HTERT RPE-1 (cell line): ENCODE data around the gene HOXB6.

ENCODE experiments used
- in situ Hi-C: fragments of 300-500 bp; cut with MboI; formaldehyde crosslinking; loops from 4 replicates; pipeline ENCODE4 v1.14.3; 2020; ENCODE audit warnings: low sequenced_read_pairs

The HOXB6 gene

DNA sequence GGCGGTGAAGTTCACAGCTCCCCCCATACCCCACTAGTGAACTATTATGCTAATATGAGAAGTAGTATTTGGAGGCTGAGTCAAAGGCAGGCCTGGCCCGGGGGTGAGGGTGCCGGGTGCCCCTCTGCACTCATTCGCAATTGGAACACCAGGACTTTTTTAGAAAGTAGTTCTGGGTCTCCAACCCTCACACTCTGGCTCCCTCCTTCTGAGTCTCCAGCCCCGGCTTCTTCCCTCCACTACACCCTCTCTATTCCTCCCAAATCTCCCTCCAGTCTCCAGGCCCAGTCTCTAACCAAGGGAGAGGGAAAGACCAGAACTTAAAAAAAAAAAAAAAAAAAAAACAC, 48.6 kb downstream of the HOXB6 start:
- in situ Hi-C loops: no loop called here

DNA sequence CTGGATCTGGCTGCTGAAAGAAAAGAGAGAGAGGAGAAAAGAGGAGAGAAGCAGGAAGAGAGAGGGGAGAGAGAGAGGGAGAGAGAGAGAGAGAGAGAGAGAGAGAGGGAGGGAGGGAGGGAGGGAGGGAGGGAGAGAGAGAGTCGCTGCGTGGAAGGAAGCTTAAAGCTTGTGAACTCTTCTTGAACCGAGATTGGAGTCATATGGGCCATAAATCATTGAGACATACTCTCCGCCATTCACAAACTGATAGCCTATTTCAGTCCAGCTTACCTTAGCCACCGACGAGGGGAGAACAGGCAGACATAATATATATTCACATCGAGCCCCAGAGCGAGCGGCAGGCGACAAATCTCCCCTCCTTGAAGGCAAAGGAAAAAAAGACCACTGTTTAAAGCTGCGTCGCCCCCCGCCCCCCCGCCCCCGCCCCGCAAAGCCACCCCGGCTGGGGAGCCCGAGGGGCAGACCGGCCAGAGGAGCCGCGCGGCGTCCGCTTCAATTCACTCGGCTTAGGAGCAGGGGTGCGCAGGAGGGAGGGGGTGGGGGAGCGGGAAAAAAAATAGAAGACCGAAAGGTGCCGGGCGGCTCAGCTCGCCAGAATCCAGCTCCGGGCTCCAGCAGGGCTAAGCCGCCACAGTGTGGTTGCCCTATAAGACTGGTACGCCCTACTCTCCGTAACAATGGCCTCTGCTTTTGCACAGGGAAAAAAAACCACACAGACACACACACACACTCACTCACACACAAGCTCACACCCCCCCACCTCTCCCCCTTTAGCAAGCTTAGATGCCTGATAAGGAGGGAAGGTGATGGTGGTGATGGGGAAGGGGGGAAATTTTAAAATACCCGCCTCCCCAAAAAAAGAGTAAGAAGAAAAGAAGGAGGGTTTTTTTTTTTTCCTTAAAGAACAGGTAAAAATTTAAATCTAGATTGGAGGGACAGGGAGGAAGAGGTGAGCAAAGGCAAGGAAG, 49.2 kb downstream of the HOXB6 start:
- in situ Hi-C loops: no loop called here

DNA sequence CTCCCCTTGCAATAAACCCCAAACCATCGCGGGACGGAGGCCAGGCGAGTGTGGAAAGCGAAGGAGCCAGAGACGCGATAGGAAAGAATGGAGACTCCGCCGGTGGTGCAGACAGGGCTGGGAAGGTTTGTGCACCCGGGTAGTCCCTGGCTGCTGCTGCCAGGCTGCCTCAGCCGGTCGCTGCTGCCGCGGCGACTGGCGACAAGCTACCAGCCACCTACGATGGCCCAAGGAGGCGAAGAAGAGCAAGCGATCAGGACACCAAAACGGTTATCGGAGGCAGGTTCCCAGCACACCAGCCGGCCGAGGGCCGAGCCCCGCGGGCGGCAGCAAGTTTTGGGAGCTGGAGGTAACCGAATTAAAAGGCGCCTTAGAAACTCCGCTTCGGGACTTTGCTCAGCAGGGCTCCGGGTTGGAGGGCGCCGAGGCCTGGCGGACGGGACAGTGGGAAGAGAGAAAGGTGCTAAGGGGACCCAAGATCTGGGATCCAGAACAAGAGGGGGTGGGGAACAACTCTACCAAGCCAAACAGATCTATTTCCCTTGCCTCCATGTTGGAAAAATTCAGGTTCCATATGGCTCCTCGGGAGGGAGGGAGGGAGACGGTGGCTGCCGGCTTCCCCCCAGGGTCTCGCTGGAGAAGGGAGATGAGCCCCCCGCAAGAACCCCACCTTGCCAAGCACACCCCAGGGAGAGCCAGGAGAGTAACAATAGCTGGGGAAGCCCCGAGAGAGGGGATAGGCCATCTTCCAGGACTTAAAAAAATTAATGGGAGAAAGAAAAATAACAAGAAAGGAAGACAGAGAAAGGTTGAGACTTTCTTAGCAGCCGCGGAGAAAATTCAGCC, 50.2 kb downstream of the HOXB6 start:
- in situ Hi-C loops: no loop called here

DNA sequence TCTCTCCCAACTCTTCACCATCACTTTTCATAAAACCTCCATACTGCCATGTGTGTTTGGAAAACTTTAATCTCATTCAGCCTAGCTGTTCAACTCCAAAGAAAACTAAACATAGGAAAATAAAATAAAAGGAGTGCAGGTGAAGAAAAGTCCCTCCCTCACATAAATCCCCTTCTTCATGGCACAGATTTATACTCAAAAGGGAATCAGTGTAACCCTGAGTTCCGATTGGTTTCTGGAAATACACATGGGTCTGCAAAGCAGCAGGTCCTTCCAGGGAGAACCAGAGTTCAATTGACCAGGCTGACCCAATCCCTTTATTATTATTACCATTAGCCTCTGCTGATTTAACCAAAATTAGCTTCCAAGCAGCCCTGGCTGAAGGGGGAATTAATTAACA, 51.0 kb downstream of the HOXB6 start:
- in situ Hi-C loops: no loop called here

DNA sequence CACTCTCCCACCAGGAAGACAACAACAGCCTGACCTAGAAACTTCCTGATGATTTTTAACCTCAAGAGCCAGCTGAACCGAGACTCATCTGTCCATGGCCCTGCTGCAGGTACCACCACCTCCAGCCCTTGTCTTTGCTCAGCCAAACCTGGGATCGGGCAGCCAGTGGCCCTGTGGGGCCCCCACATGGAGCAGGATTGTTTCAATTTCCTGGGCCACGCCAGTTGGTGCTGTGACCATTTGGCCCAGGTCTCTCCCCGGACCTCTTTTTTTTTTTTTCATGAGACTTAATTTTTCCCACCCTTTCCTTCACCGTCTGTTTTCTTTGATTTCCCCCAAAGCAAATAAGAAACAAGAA, 51.6 kb downstream of the HOXB6 start:
- in situ Hi-C loops: no loop called here

DNA sequence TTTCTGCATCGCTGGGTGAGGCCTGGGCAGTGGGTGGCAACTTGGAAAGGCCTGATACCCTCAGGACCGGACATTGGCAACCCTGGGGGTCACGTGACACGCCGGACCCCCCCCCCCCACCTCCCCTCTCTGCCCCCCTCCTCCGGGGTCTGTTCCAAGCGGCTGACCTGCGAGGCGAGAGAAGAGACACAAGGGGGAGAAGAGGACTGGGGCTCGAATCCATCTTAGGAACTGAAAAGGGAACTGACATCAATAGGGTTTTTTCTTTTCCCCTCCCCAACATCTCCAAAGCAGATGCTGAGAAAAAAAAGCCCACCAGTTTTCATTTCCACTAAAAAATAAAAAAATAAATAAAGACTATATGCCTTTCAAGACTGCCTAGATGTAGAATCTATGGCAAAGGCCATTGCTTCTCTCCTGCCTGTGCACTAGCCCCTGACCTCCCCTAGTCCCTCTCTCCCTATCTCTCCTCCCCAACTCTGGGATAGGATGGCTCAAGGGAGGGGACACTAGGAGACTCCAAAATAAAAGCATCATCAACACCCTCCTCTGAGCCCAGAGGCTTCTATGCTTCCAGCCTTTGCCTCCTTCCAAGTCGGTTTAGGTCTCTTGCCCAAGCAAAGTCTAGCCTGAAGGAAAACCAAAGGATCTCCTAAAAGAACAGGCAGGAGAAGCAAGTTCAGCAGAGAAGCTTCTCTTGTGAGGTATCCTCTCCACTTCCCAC, 52.2 kb downstream of the HOXB6 start:
- in situ Hi-C loops: no loop called here

DNA sequence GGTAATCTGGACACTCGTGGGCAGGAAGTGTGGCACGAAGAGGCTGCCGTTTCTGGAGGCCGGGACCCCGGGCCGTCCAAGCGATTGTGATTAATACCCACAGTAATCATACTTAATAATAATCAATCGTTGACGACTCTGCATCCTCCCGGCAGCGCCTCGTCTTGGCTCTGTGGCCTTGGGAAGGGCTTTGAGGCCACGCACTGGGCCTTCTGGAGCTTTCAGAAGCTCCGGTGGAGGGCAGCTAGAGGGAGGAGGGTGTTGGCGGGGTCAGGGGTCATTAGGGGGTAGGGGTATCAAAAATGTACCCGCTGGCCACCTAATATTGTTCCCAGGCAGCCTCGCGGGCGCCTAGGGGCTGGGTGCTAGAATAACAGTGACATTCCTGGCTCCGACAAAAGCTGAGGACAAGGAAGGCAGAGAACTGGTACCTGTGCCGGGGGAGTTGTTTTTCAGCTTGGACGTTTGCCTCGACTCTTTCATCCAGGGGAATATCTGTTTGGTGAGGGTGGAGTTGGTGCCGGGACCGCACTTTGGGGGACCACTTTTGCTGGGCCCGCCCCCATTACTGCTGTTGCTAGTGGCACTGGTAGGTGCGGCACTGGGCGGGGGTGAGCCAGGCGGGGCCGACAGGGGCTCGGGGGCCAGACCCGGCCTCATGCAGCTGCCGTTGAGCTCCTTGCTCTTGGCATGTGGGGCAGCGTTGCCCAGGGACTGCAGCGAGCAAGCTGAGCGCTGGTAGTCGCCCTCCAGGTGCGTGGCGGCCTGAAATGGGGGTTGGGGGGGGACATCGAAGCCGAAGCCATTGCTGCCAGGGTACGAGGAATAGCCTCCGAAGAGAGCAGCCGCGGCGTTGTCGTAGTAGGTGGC, 53.0 kb downstream of the HOXB6 start:
- in situ Hi-C loops: no loop called here

DNA sequence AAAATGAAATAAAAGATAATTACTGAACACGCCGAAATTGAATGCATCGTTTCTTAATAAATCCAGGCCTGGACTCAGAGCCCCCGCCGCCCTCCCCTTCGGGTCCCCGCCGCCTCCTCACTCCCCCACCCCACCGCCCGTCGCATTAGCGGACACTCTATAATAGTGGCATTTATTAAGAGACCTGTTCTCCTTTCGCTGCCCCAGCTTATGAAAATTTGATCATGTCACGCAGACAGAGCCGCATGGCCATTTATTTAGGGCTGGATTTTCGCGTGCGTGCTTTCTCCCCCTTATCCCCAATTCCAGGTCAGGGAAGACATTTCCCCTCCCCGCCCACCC, 53.6 kb downstream of the HOXB6 start:
- in situ Hi-C loops: no loop called here

DNA sequence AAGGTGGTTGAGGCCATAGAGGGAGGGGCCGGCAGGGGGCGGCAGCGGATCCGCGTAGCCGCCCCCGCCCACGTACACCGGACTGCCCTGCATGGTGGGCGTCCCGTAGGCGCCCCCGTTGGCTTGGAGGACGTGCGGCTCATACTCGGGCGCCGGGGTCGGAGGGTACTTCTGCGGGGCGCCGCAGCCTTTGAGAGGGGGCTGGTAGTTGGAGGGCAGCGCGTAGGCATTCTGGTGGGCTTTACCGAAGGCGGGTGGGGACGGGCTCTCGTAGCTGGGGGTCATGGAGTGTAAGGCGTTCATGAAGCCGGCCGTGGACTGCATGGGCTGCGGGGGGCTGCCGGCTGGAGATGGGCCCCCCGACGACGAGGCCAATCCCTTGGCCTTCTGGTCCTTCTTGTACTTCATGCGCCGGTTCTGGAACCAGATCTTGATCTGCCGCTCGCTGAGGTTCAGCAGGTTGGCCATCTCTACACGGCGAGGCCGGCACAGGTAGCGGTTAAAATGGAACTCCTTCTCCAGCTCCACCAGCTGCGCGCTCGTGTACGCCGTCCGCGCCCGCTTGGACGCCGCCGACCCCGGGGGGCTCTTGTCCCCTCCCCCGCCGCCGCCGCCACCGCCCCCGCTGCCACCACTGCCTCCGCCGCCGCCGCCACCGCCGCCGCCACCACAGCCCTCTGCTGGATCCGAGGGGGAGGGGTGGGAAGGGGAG, 54.1 kb downstream of the HOXB6 start:
- in situ Hi-C loops: no loop called here

DNA sequence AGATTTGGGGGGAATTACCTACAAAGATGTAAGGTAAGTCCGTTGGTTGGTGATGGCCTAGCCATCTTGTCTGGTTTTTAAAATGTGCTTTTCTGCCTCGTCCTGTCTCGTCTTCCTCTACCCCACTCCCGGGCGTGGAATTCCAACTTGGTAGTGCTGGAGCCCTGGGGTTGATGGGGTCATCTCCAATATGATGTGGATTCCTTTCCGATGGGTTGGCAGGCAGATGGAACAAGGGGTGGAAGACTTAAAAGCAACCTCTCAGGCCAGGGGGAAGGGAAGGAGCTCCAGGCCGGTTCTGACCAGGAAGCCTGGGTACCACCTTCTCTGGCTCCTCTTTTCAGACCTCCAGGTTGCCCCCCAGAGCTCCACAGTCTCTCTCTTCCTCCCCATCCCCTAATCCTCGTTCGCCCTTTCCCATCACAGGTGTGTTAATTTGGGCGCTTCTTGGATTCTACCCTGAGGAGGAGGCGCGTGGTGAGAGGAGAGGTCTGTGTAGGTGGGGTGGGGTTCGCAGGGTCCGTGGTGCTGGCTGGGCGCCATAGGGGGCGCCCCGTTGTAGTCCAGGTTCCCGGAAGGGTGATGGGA, 54.8 kb downstream of the HOXB6 start:
- in situ Hi-C loops: no loop called here

DNA sequence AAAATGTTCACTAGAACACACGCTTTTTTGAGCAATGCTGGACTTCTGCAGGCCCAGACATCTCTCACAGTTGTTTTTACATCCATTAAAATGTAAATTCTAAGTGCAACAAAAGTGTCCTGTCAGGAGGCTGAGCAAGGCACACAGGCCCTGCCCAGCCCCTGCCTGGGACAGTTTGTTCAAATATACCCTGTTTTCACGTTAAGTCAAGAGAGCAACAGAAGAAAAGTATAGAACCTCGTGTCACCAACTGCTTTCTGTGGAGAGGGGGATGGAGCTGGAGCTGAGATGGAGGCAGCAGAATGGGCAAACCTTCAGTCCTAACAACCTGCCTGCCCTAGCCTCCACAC, 55.5 kb downstream of the HOXB6 start:
- in situ Hi-C loops: no loop called here

DNA sequence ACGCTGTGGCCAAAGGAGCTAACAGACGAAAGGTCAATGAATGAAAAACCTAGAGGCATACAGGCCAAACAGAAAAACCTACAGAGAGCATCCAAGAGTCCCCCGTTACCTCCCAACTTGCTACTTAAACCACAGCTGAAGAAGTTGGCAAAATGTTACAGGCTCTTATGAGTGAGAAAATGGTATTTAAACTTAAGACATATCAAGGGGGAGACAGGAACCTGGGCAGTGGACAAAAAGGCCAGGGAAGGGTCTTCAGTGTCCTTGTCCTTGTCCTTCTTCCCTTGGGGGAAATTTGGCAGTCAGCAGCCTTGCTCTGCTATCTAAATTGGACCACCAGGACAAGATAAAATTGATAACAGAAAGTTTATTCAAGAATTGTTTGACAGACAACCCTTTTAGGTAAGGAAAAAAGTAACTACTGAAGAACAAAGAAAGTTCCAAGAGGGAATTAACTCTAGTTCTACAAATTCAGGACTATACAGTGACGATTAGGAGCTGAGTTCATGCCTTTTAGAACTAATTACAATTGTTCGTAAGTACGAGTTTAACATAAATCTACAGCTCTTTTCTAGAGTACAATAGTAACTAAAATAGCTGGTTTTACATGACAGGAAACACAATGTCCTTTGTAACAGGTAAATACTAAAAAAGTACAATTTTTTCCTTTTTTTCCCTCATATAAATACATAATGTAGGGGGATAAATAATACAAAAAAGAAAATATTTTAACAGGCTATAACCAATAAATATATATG, 56.1 kb downstream of the HOXB6 start:
- in situ Hi-C loops: no loop called here

DNA sequence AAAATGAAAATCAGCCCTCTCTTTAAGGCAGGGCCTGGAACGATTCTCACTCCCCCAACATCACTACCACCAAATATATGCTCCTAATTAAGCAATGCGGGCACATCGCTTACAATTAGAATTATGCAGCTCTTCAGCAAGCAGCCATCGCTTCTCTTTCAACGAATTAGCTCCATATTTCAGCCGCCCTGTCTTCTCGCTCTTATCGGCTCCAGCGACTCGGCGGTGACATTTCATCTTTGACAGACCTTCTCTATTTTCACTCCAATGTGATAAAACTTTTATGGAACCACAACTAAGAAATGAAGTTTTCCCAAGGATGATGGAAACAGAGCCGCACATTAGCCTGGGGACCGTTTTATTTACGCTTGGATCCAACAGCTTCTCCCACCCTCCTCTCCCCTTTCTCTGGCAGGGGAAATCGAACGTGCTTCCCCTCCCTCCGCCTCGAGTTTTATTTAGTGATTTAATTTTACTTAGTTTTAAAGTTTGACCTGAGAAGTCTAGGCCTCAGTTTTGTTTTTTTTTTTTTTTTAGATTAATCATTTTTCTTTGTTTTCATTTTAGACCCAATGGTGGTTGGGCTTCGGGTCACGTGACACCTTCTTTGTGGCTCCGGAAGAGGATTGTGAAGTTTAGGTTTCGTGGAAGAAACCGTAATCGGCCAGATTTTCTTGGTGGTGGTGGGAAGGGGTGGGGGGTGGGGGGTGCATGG, 56.8 kb downstream of the HOXB6 start:
- in situ Hi-C loops: no loop called here

DNA sequence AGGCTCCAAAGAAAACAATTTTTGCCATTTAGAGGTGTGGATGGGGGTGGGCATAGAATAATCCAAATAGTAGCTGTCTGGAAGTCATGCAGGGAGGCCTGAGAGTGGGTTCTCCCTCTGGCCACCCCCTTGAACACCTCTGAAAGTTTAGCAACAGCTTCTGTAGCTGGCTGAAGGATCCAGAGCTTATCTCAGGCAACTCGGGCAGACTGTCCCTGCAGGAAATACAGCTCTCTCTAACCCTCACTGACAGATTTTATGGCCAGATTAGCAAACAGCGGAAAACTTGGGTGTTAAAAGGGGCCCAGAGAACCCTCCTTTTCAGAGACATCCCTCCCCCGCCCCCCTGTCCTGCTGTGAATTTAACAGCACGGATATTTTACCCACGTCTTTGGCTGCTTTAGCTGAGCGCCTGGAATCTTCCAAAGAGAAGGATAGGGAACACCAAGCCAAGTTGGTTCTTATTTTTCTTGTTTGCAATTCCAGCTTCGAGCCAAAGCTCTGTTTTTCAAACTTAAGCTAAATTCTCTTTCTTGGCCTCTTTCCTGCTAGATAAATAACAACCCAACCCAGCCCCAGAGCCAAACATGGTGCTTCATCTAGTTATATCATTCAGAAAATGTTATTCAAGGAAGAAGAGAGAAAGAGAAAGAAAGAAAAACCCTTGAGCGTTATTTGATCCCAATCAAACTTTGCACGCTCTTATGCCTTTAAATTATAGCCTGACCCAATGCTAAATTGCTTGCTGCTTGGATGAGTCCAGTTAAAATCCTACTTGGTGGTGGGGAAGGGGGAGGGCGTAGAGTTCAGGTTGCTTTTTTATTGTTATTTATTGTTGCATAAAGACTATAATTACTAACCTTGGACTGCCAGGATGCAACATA, 57.6 kb downstream of the HOXB6 start:
- in situ Hi-C loops: no loop called here

DNA sequence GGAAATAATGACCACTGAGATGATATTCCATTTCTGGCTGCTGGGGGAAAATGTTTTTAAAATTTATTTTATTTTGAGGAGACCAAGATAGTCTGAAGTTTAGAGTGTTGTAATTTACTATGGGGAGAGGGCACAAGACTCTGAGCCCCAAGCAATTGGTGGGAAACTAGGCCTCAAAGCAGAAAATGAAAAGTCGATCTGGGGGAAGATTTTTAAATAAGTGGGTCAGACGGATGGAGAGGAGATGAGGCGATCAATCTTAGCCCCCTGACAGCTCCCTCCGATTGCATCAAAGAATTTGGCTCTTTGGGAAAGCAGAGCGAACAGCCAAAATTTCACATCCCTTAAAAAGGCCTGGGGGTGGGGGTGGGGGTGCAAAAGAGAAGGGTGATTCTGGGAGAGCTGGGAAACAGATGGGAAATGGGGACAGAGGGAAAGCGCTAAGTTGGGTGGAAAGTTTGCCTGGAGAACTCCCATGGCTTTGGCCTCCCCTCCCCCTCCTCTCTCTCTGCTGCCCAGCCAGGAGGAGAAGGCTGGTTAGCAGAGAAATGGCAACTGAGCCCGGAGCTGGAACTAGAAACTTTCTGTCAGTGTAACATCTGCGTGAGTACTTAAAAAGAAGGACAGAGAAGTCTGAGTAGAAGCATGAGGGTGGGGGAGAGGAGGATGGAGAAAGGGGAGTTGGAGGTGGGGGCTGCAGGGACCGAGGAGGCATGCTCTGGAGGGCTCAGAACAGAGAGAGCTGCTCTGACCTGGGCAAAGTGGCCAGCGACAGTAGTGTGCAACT, 58.5 kb downstream of the HOXB6 start:
- in situ Hi-C loops: no loop called here
